Stomach (tissue), 4 donors: ENCODE data around the gene MYBPH.

ENCODE experiments used
- CTCF ChIP-seq, 7 experiments: fragments of 450-650 bp in 4 of 7; fragments of 200-600 bp in 3 of 7; sonication (generic) in 3 of 7; IDR thresholded peaks; one replicate each; pipeline ENCODE4 v1.5.1; 2016 to 2019; ENCODE audit warnings: antibody characterized with exemption in 7 of 7, control low read depth in 2 of 7, mild to moderate bottlenecking in 1 of 7
- EP300 ChIP-seq: sonication (generic); formaldehyde crosslinking; IDR thresholded peaks from one replicate; pipeline ENCODE4 v1.6.1; 2017; ENCODE audit warnings: antibody characterized with exemption
- POLR2A ChIP-seq, 4 donors: fragments of 450-650 bp; IDR thresholded peaks; one replicate each; pipeline ENCODE4 v1.6.1; 2016; ENCODE audit warnings: antibody characterized with exemption in 4 of 4, control low read depth in 2 of 4, mild to moderate bottlenecking in 1 of 4, moderate library complexity in 1 of 4

- TF ChIP-seq POLR2A (IDR thresholded peaks at IDR 0.05) (no peak), CTCF (IDR thresholded peaks at IDR 0.05) (no peak), EP300 (no peak)
Observed at GRCh38 chr1:203187304-203187685, 11.7 kb upstream of the MYBPH start.
